ENCODE results near the gene PCSK7.

PCSK7 gene

GRCh38 chr11:117191680-117192400, 40.0 kb downstream of the PCSK7 start:
- Histone ChIP-seq H3K27me3 (no peaks in the 10 kb centered on the region), H3K9me3 (no peaks in the 10 kb centered on the region), H3K4me3 (ENCODE audit: low read depth, low read length) (no peak overlapping the region), H3K4me1 (no peaks in the 10 kb centered on the region), H3K36me3 (peaks cover 14% of the 10 kb centered on the region)
- no peak for TF ChIP-seq CTCF (IDR thresholded peaks at IDR 0.05; ENCODE audit: low read depth, low read length)
- DNase-seq, result no peak

- H3K36me3 ChIP-seq, result peaks cover 14% of the 10 kb centered on the region
- TF ChIP-seq CTCF (IDR thresholded peaks at IDR 0.05; ENCODE audit: low read depth, low read length), result no peak
- no peaks in the 10 kb centered on the region for H3K9me3 ChIP-seq
- DNase-seq, result no peak
- no peaks in the 10 kb centered on the region for H3K27me3 ChIP-seq
- no peak overlapping the region for H3K4me3 ChIP-seq (ENCODE audit: low read depth, low read length)
- no peaks in the 10 kb centered on the region for H3K4me1 ChIP-seq
These were observed 41.8 kb downstream of the PCSK7 start for GRCh38 chr11:117189941-117190544.

- peaks cover 14% of the 10 kb centered on the region for H3K36me3 ChIP-seq
- no peak for TF ChIP-seq CTCF (IDR thresholded peaks at IDR 0.05; ENCODE audit: low read depth, low read length)
- no peak for DNase-seq
- no peaks in the 10 kb centered on the region for H3K27me3 ChIP-seq
- H3K9me3 ChIP-seq, result no peaks in the 10 kb centered on the region
- H3K4me3 ChIP-seq (ENCODE audit: low read depth, low read length), result no peak overlapping the region
- no peaks in the 10 kb centered on the region for H3K4me1 ChIP-seq
These were observed 42.5 kb downstream of the PCSK7 start for GRCh38 chr11:117189191-117189940.

GRCh38 chr11:117188620-117189081, 43.2 kb downstream of the PCSK7 start:
- no peak for TF ChIP-seq CTCF (IDR thresholded peaks at IDR 0.05; ENCODE audit: low read depth, low read length)
- peaks cover 14% of the 10 kb centered on the region for H3K36me3 ChIP-seq
- H3K4me3 ChIP-seq (ENCODE audit: low read depth, low read length), result no peak overlapping the region
- DNase-seq, result no peak
- H3K27me3 ChIP-seq, result no peaks in the 10 kb centered on the region
- no peaks in the 10 kb centered on the region for H3K4me1 ChIP-seq
- H3K9me3 ChIP-seq, result no peaks in the 10 kb centered on the region

- H3K4me1 ChIP-seq, result no peaks in the 10 kb centered on the region
- TF ChIP-seq CTCF (IDR thresholded peaks at IDR 0.05; ENCODE audit: low read depth, low read length), result no peak
These were observed 43.9 kb downstream of the PCSK7 start for GRCh38 chr11:117187799-117188481.

More at GRCh38 chr11:117187799-117188481, 43.9 kb downstream of the PCSK7 start:
- Histone ChIP-seq H3K4me3 (ENCODE audit: low read depth, low read length) (no peak overlapping the region), H3K36me3 (peaks cover 14% of the 10 kb centered on the region), H3K27me3 (no peaks in the 10 kb centered on the region), H3K9me3 (no peaks in the 10 kb centered on the region)
- DNase-seq, result no peak
